ENCODE data around the gene TMTC4. TPM values are rescaled to one million over a fixed set of nuclear protein-coding genes. Genes with fewer than 3 reads are reported as not detected.

The TMTC4 gene
- total RNA-seq, 1 donor from 2014 or later: 10.9 TPM

DNA sequence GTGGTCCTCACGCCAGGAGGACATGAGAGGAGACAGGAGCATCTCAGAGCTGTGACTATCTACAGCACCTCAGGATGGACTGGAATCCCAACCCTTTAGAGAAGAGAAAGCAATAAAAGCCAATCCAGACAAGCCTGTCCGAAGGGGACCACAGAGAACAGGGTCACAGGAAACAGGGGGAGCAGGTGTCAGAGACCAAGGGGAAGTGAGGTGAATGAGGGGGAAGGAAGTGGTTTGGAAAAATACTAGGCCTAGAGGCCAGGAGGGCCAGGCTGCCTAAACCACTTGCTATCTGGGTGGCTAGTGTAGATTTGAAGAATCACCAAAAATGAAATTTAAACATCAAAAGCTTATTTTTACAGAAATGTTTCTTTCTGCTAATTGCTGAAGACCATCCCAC lies 16.2 kb downstream of the TMTC4 start:
- ATAC-seq (no peak), DNase-seq (no peak)
- H3K4me3 ChIP-seq: no peak overlapping the region
- no peaks in the 10 kb centered on the region for H3K4me1 ChIP-seq
- intact Hi-C loops (cut with DNase I): no loop called here
- no peaks in the 10 kb centered on the region for H3K9me3 ChIP-seq
- no peaks in the 10 kb centered on the region for H3K27me3 ChIP-seq (ENCODE audit: low read depth)
- peaks cover 65% of the 10 kb centered on the region for H3K36me3 ChIP-seq
- TF ChIP-seq, protein P1, sequence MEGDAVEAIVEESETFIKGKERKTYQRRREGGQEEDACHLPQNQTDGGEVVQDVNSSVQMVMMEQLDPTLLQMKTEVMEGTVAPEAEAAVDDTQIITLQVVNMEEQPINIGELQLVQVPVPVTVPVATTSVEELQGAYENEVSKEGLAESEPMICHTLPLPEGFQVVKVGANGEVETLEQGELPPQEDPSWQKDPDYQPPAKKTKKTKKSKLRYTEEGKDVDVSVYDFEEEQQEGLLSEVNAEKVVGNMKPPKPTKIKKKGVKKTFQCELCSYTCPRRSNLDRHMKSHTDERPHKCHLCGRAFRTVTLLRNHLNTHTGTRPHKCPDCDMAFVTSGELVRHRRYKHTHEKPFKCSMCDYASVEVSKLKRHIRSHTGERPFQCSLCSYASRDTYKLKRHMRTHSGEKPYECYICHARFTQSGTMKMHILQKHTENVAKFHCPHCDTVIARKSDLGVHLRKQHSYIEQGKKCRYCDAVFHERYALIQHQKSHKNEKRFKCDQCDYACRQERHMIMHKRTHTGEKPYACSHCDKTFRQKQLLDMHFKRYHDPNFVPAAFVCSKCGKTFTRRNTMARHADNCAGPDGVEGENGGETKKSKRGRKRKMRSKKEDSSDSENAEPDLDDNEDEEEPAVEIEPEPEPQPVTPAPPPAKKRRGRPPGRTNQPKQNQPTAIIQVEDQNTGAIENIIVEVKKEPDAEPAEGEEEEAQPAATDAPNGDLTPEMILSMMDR (IDR thresholded peaks at IDR 0.05): no peak
- no peak overlapping the region for H3K27ac ChIP-seq

DNA sequence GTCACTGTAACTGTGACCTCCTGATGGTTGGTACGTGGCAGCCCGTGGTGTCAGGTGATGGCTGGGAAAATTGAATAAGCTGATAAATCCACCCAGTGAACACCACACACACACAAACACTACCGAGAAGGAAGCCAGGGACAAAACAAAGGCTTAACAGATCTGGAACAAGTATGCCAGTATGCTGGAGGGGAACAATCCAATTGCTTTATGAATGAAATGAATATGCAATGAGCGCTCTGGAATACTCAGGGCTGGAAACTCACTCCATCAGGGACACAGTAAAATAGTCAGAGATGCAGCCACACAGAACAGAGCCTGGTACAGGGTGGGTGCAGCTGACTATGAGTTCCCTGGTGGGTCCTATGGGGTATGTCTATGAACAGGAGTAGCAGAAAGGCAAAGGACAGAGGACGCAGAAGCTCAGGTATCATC lies 16.7 kb downstream of the TMTC4 start:
- no peak overlapping the region for H3K27ac ChIP-seq
- no peak for ATAC-seq
- no peak overlapping the region for H3K4me3 ChIP-seq
- no peaks in the 10 kb centered on the region for H3K27me3 ChIP-seq (ENCODE audit: low read depth)
- TF ChIP-seq, protein P1 (IDR thresholded peaks at IDR 0.05): no peak
- DNase-seq: no peak
- no peaks in the 10 kb centered on the region for H3K9me3 ChIP-seq
- H3K4me1 ChIP-seq: no peaks in the 10 kb centered on the region
- intact Hi-C loops (cut with DNase I): no loop called here
- peaks cover 63% of the 10 kb centered on the region for H3K36me3 ChIP-seq

DNA sequence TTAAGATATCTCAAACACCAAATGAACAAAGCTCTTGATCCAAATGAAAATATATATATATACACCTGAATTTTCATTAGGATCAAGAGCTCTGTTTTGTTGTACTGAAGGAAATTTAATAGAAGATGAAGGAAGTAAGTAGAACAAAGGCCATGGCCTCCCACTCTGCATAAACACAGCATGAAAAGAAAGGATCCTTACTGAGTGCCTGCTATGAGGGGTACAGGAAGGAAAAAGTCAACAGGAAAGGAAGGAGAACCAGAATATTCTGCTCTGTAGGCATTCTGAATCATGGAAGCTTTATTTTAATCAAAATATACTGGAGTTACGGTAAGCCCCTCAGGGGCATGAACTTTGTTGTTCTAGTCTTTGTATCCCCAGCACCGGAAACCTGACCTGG lies 22.1 kb downstream of the TMTC4 start:
- H3K36me3 ChIP-seq: peaks cover 28% of the 10 kb centered on the region
- H3K9me3 ChIP-seq: no peaks in the 10 kb centered on the region
- H3K4me3 ChIP-seq: no peak overlapping the region
- ATAC-seq (no peak), DNase-seq (no peak)
- intact Hi-C loops (cut with DNase I): no loop called here
- no peak overlapping the region for H3K27ac ChIP-seq
- H3K4me1 ChIP-seq: no peaks in the 10 kb centered on the region
- TF ChIP-seq, protein P1 (IDR thresholded peaks at IDR 0.05): no peak
- H3K27me3 ChIP-seq (ENCODE audit: low read depth): no peaks in the 10 kb centered on the region

DNA sequence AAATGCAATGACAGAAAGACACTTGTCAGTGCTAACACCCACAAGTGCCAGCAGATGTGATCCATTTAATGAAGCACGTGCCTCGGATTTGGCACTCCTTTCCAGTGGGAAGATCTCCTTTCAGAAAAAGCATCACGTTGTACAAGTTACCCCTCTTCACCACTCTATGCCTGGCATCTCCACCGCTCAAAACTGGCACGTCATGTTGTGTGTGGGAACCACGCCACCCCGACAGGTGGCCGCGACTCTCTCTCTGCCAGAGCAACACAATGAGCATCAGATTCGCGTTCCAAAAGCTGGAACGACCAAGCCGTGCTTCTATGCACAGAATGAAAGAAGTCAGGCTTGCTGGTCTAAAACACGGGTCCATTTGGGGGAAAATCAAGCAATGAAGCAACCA lies 24.3 kb downstream of the TMTC4 start:
- peaks cover 6% of the 10 kb centered on the region for H3K36me3 ChIP-seq
- ATAC-seq (no peak), DNase-seq (no peak)
- TF ChIP-seq, protein P1 (IDR thresholded peaks at IDR 0.05): no peak
- no peak overlapping the region for H3K4me3 ChIP-seq
- no peak overlapping the region for H3K27ac ChIP-seq
- H3K27me3 ChIP-seq (ENCODE audit: low read depth): no peaks in the 10 kb centered on the region
- H3K9me3 ChIP-seq: no peaks in the 10 kb centered on the region
- intact Hi-C loops (cut with DNase I): no loop called here
- no peaks in the 10 kb centered on the region for H3K4me1 ChIP-seq

DNA sequence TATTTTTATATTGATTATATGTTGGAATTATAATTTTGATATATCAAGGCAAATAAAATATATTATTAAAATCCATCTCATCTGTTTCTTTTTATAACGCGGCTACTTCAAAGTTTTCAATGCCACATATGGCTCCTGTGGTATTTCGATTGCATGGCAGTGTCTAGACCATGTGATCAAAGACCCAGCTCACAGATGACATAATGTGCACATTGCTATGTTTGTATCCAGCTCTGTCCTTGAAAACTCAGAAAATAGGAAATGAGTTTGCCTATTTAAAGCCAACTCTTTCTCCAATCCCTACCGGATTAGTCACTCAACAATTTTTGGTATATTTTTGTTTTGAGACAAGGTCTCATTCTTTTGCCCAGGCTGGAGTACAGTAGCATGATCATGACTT lies 26.2 kb downstream of the TMTC4 start:
- TF ChIP-seq, protein P1 (IDR thresholded peaks at IDR 0.05): no peak
- DNase-seq (no peak), ATAC-seq (no peak)
- no peak overlapping the region for H3K27ac ChIP-seq
- H3K4me1 ChIP-seq: no peaks in the 10 kb centered on the region
- intact Hi-C loops (cut with DNase I): no loop called here
- H3K4me3 ChIP-seq: no peak overlapping the region
- H3K27me3 ChIP-seq (ENCODE audit: low read depth): no peaks in the 10 kb centered on the region
- no peaks in the 10 kb centered on the region for H3K9me3 ChIP-seq
- peaks cover 2% of the 10 kb centered on the region for H3K36me3 ChIP-seq

DNA sequence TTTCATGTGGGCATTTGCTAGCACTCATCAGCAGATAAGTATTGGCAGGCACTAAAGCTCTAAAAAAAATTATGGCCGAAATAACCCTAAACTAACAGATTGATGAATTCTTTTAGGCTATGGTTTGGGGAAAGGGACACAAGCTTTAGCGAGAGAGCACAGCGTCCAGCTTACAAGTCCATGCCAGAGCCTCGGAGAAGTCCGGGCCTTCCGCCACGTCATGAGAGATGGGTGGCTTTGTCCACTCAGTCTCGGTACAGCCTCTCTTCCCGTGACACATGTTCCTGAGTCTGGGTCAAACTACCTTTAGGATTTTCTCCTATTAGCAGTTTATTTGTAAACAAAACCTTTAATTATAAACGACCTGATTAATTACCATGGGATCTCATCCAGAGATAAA lies 27.7 kb downstream of the TMTC4 start:
- H3K4me3 ChIP-seq: no peak overlapping the region
- H3K36me3 ChIP-seq: peaks cover 6% of the 10 kb centered on the region
- ATAC-seq (no peak), DNase-seq (no peak)
- no peak overlapping the region for H3K27ac ChIP-seq
- intact Hi-C loops (cut with DNase I): no loop called here
- no peaks in the 10 kb centered on the region for H3K4me1 ChIP-seq
- no peaks in the 10 kb centered on the region for H3K27me3 ChIP-seq (ENCODE audit: low read depth)
- H3K9me3 ChIP-seq: no peaks in the 10 kb centered on the region
- TF ChIP-seq, protein P1 (IDR thresholded peaks at IDR 0.05): no peak
